ENCODE data around the gene GID4.
"Not testable (repeated sequence)": the region's sequence is repeated elsewhere in the genome, so short reads cannot be mapped to it uniquely, and the experiment has no call there.

Gene GID4

DNA sequence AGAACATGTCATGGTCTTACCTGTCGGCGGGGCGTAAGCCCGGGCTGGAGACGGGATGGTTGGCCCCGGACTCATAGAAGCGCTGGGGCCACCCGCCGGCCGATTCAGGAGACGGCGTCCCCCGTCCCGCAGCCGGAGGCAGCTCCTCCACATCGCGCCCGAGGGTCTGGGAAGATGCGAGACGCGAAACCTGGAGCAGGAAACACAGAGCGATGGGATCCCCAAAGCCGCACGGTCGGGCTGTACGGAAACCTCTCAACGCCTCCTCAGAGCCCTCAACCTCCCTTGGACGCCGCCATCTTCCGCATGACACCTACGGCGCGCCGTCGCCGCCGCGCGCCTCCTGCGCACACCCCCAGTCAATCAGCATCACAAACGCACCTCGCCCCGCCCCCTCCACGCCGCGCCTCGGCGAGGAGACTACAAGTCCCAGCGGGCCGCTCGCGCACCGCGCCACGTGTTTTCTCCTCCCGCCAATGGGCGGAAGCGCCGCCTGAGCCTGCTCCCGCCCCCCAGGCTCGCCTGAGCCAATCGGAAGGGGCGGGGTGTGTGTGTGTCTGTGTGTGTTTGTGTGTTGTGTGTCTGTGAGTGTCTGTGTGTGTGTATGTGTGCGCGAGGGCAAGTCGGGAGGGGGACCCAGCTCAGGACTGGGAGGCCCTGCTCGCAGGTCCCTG, at the start of gene GID4, which contains the start of gene ATPAF2:
Gene GID4 (plus strand): TSS at position 548 of the 674 bp plus-strand sequence. CDS start 57 bp downstream, at position 605.
Gene ATPAF2 (minus strand): TSS at position 308 of the 674 bp plus-strand sequence. CDS start 155 bp downstream, at position 153.
- peak; percentile 63 to 99 (median 98) for DNase-seq

DNA sequence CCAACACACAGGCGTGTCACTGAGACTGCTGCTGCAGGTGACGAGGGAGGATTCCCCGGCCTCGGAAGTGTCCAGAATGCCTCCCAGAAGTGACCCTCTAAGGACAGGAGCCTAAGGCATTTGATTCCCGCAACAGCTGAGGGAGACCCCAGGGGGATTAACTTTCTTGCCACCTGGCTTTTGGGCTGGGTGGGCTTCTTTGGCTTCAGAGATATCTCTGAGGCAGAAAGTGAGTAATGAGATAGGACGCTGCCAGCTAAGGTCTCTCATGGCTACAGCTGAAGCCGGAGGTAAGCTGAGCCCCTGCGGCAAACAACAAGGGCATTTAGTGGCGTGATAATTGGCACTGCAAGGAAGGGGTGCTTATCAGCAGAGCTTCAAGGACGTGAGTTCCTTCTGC, 49.6 kb upstream of the GID4 start:
- no peak for DNase-seq

DNA sequence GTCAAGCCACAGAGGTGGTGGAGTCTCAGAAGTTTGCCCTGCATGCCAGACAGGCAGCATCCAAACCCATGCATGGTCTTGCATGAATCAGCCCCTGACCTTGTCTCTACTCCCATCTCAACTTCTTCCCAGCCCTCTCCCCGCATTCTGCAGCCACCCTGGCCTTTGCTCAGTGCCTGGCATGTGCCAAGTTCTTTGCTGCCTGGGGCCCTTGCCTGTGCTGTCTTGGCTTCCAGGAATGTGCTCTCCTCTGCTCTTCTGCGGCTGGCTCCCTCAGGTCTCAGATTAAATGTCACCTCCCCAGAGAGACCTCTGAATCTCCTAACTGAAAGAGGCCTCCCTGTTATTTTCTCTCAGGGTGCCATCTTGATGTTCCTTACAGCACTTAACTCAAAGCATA, 48.9 kb upstream of the GID4 start:
- DNase-seq: no peak

DNA sequence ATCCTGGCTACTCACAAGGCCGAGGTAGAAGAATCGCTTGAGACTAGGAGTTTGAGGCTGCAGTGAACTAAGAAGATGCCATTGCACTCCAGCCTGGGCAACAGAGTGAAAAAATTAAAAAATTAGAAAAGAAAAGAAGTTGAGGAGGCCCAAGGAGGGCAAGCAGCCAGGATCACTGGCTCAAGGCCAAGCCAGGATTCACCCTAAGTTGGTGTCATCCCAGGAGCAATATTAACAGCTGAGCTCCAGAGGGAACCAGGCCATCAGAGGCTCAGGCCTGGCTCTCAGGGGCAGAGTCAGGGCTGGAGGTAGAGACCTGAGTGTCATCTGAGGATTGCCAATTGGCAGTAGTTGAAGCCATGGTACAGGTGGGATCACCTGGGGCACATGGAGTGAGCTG, 45.8 kb upstream of the GID4 start:
- no peak for DNase-seq

- no peak for DNase-seq
Measured at GRCh38 chr17:17993852-17994251, 45.4 kb upstream of the GID4 start.

GRCh38 chr17:17994271-17995069, 44.7 kb upstream of the GID4 start:
- DNase-seq: peak in 15 of 51 donors; percentile 4 to 47 (median 15)

GRCh38 chr17:17995887-17996286, 43.3 kb upstream of the GID4 start:
- not testable (repeated sequence) for DNase-seq

DNA sequence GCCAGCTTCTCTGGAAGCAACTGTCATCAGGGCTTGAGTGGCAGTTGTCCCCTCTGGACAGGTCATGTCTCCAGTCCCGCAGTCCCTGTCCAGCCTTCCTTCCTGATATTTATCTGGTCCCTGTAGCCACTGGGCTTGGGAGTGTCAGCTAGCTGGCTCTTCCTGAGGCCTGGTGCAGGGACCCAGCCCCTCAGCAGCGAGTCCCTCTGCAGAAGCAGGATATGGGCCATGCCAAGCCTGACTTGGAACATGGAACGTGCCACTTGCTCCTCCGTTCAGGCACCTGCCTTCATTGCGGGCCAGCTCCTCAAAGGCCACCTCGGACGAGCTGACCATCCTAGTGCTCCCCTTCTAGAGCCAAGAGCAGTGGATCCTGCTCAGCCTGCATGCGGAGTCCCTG, 40.3 kb upstream of the GID4 start:
- DNase-seq: no peak

- no peak for DNase-seq
Measured at GRCh38 chr17:17999364-18000029, 39.7 kb upstream of the GID4 start.

DNA sequence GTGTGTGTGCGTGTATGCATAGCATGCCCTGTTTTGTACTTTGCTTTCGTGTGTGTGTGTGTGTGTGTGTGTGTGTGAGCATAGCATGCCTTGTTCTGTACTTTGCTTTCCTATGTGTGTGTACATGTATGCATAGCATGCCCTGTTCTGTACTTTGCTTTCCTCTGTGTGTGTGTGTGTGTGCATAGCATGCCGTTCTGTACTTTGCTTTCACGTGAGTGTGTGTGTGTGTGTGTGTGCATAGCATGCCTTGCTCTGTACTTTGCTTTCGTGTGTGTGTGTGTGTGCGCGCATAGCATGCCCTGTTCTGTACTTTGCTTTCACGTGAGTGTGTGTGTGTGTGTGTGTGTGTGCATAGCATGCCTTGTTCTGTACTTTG, 39.2 kb upstream of the GID4 start:
- DNase-seq: no peak

DNA sequence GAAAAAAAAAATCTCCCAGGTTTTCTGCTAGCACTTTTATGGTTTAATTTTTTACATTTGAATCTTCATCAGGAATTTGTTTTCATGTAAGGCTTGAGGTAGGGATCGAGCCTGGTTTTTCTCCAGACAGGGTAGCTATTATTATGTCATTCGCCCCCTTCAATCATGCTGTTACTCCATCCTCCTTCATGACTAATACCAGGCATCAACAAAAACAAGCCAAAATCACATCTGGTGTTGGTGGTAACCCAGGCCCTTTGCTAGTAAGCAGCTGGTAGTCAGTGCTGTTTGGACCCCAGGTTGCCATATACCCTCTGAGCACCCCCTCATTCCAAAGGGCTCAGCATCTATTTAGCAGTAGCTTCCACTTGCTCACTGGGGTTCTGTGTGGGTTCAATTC, 37.0 kb upstream of the GID4 start:
- no peak for DNase-seq

GRCh38 chr17:18004345-18004744, 34.9 kb upstream of the GID4 start:
- no peak for DNase-seq

GRCh38 chr17:18004884-18005305, 34.3 kb upstream of the GID4 start:
- no peak for DNase-seq

DNA sequence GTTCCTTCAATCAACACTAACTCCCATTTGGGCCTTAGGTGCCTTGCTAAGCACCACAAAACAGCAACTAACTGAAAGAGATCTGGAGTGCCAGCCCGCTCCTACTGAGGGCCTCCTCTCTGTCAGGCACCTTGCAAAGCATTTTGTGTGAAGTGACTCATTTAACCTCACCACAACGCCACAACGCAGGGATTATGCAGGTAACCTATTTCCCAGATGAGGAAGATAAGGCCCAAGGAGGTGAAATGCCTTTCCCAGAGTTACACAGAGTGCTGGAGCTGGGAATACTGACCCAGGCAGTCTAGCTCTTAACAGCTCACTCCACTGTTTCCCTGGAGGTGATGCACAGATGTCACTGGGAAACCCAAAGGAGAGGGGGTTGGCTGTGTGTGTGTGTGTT, 33.7 kb upstream of the GID4 start:
- no peak for DNase-seq

GRCh38 chr17:18006495-18007239, 32.5 kb upstream of the GID4 start:
- DNase-seq: no peak

DNA sequence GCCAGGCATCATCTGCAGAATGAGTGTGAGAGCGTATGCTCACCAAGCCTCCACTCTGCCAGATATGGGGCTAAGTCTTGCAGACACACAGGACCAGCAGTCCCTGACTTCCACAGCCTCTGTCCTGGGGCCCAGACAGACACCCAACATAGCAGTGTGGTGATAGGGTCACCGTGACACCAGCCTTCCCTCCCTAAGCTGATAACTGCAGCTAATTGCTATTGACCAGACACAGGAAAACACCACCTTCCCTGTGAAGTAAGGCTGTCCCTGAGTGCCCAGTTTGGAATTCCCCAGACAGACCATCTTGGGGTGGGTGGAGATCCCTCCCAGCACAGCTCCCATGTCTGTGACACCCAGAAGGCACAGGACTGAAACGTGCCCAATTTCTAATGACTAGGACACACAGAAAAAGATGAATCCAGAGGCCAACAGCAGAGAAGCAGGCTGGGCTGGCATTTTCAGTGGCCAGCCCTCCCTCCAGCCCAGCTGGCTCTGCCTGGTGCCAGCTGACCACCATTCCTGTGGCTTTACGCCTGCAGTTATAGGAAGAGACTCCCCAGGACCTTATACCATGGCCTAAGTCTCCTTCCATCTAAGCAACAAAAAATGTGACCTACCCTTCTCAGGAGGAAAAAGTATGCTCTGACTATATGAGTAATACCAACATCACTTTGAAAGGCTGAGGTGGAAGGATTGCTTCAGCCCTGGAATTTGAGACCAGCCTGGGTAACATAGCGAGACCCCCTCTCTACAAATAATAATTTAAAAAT, 30.5 kb upstream of the GID4 start:
- no peak for DNase-seq

GRCh38 chr17:18009609-18010420, 29.4 kb upstream of the GID4 start:
- DNase-seq: no peak

DNA sequence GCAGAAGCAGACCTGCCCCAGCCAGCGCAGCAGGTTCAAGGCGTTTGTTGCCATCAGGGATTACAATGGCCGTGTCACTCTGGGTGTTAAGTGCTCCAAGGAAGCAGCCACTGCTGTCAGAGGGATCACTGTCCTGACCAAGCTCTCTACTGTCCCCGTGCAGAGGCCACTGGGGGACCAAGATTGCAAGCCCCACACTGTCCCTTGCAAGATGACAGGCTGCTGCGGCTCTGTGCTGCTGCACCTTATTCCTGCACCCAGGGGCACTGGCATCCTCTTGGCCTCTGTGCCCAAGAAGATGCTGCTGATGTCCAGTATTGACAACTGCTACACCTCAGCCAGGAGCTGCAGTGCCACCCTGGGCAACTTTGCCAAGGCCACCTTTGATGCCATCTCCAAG, 27.9 kb upstream of the GID4 start:
- no peak for DNase-seq

- DNase-seq: no peak
Measured at GRCh38 chr17:18014006-18014405, 25.2 kb upstream of the GID4 start.

DNA sequence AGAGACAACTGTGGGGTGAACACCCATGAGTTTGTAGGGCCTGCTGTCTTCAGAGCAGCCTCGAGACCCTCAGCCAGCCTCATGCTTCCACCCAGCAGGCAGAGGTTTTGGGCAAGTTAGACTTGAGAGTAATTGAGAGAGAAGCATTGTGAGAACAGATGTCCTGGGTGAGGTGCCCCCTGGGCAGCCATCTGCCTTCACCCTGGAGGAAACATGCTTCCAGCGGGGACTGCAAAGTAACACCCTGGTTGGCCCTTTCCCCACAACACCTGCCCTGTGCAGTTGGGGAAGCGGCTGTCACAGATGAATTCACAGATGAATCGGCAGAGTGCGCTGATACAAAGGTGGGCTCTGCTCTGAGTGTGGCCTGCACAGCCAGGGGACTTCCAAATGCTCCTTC, 23.6 kb upstream of the GID4 start:
- no peak for DNase-seq
